Upper lobe of right lung (tissue), 1 donor: Measurements from ENCODE around the gene BMP7. TPM values are rescaled to one million over a fixed set of nuclear protein-coding genes. Genes with fewer than 3 reads are reported as not detected.

Experiments used
- ATAC-seq: fragments of 200-7000 bp; cut with Tn5 transposase; one replicate; pipeline ENCODE4 v1.9.1; 2020; ENCODE audit warnings: mild to moderate bottlenecking, moderate library complexity
- DNase-seq: peaks from one replicate; pipeline ENCODE4 v3.0.0-alpha.2; 2020
- H3K27ac ChIP-seq: fragments of 200-600 bp; one replicate; pipeline ENCODE4 v1.8.0; 2022
- H3K27me3 ChIP-seq: fragments of 200-600 bp; one replicate; pipeline ENCODE4 v1.8.0; 2022; ENCODE audit warnings: mild to moderate bottlenecking
- H3K36me3 ChIP-seq: fragments of 200-600 bp; one replicate; pipeline ENCODE4 v1.8.0; 2022
- H3K4me1 ChIP-seq: fragments of 200-600 bp; one replicate; pipeline ENCODE4 v1.8.0; 2022
- H3K4me3 ChIP-seq: fragments of 200-600 bp; one replicate; pipeline ENCODE4 v1.8.0; 2022; ENCODE audit warnings: mild to moderate bottlenecking
- H3K9me3 ChIP-seq: fragments of 200-600 bp; one replicate; pipeline ENCODE4 v1.8.0; 2022
- intact Hi-C: fragments of 100-400 bp; cut with DNase I; formaldehyde crosslinking; loops from one replicate; pipeline ENCODE4 v1.11.0; 2022
- total RNA-seq: library from RNA; stranded (reverse); fragmentation: NEBNext Ultra II Directional; extraction: Animal tissue kit (Norgen Biotek cat#: 25700); gene quantifications from one replicate; pipeline ENCODE4 v1.2.1, GENCODE V29; 2021
- TF ChIP-seq, protein P1 (sequence below): fragments of 200-600 bp; IDR thresholded peaks from one replicate; pipeline ENCODE4 v1.8.0; 2022; ENCODE audit warnings: antibody characterized with exemption
- donor health status: DM: no; HTN: yes; CAD: no; lungs with severe emphysema.

The BMP7 gene
- total RNA-seq, 1 donor from 2014 or later, result 1.2 TPM

DNA sequence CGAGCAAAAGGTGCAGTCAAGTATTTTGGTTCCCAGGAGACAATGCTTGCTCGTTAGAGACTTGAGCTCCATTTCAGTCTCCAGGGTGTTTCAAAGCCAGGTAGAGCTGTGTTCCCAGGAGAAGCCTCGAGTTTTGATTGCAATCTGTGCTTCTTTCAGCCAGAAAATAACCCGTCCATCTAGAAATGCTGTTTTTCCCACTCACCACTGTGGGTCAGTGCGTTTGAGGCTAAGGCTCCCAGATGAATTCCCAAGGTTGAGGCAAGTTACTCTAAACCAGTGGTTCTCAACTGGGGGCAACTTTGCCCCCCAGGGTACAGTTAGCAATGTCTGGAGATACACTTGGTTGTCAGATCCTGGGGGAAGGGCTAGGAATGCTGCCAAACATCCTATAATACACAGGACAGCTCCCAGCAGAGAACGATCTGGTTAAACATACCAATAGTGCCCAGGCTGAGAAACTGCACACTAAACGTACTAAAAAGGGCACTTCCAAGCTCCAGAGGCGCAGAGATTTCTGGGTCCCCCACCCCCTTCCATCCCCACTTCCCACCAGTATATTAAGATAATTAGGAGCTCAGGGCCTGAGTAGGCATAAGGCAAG lies 13.8 kb downstream of the BMP7 start:
- Histone ChIP-seq H3K9me3 (no peaks in the 10 kb centered on the region), H3K4me1 (no peaks in the 10 kb centered on the region), H3K4me3 (no peak overlapping the region), H3K27me3 (peaks cover 12% of the 10 kb centered on the region), H3K36me3 (no peaks in the 10 kb centered on the region), H3K27ac (no peak overlapping the region)
- no peak for ATAC-seq
- DNase-seq, result no peak
- TF ChIP-seq, protein P1, sequence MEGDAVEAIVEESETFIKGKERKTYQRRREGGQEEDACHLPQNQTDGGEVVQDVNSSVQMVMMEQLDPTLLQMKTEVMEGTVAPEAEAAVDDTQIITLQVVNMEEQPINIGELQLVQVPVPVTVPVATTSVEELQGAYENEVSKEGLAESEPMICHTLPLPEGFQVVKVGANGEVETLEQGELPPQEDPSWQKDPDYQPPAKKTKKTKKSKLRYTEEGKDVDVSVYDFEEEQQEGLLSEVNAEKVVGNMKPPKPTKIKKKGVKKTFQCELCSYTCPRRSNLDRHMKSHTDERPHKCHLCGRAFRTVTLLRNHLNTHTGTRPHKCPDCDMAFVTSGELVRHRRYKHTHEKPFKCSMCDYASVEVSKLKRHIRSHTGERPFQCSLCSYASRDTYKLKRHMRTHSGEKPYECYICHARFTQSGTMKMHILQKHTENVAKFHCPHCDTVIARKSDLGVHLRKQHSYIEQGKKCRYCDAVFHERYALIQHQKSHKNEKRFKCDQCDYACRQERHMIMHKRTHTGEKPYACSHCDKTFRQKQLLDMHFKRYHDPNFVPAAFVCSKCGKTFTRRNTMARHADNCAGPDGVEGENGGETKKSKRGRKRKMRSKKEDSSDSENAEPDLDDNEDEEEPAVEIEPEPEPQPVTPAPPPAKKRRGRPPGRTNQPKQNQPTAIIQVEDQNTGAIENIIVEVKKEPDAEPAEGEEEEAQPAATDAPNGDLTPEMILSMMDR, result no peak
- intact Hi-C loops, result no loop called here

DNA sequence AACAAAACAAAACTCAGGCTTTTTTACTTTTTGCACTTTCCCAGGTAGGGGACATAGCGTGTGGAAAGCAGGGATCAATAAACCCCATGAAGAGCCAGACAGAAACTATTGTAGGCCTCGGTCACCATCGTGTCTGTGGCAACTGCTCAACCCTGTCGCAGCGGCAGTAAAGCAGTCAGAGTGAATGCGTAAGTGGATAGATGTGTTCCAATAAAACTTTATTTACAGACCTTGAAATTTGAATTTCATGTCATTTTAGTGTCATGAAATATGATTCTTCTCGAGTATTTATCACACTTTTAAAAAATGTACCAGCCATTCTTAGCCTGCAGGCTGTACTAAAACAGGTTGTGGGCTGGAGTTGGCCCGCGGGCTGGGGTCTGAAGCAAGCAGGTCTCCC lies 14.5 kb downstream of the BMP7 start:
- ATAC-seq (no peak), DNase-seq (no peak)
- no peaks in the 10 kb centered on the region for H3K4me1 ChIP-seq
- no peak overlapping the region for H3K27ac ChIP-seq
- H3K27me3 ChIP-seq, result peaks cover 12% of the 10 kb centered on the region
- intact Hi-C loops, result no loop called here
- H3K36me3 ChIP-seq, result no peaks in the 10 kb centered on the region
- H3K9me3 ChIP-seq, result no peaks in the 10 kb centered on the region
- TF ChIP-seq, protein P1, result no peak
- H3K4me3 ChIP-seq, result no peak overlapping the region

DNA sequence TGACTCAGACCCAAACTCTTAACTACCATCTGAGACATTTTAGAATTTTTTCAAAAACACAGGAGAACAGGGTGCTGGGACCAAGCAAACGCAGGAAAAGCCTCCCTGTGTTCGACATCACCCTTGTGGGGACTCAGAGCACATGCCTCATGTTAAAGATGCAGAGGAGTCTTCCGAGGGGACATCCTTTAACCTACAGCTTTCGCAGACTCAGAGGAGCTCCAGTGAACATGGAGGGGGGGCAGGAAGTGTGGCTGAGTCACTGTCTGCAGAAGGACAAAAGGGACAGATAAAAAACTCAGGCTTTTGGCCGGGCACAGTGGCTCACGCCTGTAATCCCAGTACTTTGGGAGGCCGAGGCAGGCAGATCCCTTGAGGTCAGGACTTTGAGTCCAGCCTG lies 15.1 kb downstream of the BMP7 start:
- DNase-seq, result no peak
- H3K4me1 ChIP-seq, result no peaks in the 10 kb centered on the region

DNA sequence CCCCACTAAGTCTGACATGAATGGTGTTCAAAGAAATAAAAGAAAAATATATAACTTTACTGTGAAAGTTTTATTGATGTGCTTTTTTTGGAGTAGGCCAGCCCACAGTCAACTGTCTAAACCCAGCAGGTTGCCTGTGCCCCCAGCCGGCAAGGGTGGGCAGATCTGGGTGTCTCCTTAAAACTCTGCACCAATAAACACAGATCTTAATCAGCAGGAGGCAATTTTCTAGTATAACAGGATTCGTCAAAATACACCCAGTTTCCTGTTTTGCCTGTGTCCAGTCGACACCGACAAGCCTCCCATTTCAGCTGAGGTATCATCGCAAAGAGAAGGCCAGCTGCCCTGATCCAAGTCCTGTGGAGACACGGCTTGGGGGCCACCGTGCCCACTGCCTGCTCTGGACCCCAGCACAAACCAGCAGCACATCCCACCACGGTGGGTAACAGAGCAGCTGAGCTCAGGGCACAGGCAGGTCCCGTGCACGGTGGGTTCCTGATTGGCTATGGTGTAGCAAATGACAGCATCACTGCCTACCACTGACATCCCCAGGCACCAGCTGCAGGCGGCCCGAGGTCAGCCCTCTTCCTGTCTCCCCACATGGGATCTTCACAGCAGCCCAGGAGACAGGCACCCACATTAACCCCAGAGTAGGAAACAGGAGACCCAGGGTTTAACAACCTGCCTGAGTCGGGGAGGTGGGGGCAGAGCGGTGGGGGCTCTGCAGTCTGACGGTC lies 15.7 kb downstream of the BMP7 start:
- Histone ChIP-seq H3K9me3 (no peaks in the 10 kb centered on the region), H3K4me3 (no peak overlapping the region), H3K27me3 (peaks cover 12% of the 10 kb centered on the region), H3K27ac (no peak overlapping the region), H3K4me1 (no peaks in the 10 kb centered on the region), H3K36me3 (no peaks in the 10 kb centered on the region)
- TF ChIP-seq, protein P1, result no peak
- DNase-seq, result no peak
- no peak for ATAC-seq
- intact Hi-C loops, result no loop called here

More for the DNA sequence above, 15.1 kb downstream of the BMP7 start:
- TF ChIP-seq, protein P1, result no peak
- no peaks in the 10 kb centered on the region for H3K36me3 ChIP-seq
- no peak overlapping the region for H3K4me3 ChIP-seq
- no peaks in the 10 kb centered on the region for H3K9me3 ChIP-seq
- intact Hi-C loops, result no loop called here
- H3K27me3 ChIP-seq, result peaks cover 12% of the 10 kb centered on the region
- no peak overlapping the region for H3K27ac ChIP-seq
- no peak for ATAC-seq

DNA sequence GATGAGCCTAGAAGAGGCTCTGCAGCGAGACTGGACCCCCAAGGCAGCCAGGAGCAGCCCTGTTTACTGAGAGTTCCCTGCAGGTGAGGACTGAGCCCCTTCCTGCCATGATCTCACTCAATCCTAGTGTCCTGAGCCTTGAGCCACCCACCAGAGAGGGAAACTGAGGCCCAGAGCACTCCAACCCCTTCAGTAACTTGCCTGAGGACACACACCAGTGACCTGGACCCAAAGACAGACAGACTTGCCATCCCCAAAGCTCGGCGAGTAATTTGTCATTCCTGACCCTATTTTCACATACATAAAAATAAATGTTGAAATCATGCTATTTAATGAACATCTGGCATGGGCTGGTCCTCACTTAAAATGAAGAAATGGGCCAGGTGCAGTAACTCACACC lies 16.7 kb downstream of the BMP7 start:
- no peak for ATAC-seq

More for the DNA sequence above, 16.7 kb downstream of the BMP7 start:
- Histone ChIP-seq H3K9me3 (no peaks in the 10 kb centered on the region), H3K27me3 (peaks cover 6% of the 10 kb centered on the region), H3K27ac (no peak overlapping the region), H3K4me1 (no peaks in the 10 kb centered on the region), H3K36me3 (no peaks in the 10 kb centered on the region), H3K4me3 (no peak overlapping the region)
- intact Hi-C loops, result no loop called here
- TF ChIP-seq, protein P1, result no peak
- DNase-seq, result no peak
